ENCODE results near the gene ADAMTS2. TPM values are rescaled to one million over a fixed set of nuclear protein-coding genes. Genes with fewer than 3 reads are reported as not detected.

Gene ADAMTS2
- polyA plus RNA-seq, 3 donors = 0.74 to 2.3 TPM; not detected in 1

DNA sequence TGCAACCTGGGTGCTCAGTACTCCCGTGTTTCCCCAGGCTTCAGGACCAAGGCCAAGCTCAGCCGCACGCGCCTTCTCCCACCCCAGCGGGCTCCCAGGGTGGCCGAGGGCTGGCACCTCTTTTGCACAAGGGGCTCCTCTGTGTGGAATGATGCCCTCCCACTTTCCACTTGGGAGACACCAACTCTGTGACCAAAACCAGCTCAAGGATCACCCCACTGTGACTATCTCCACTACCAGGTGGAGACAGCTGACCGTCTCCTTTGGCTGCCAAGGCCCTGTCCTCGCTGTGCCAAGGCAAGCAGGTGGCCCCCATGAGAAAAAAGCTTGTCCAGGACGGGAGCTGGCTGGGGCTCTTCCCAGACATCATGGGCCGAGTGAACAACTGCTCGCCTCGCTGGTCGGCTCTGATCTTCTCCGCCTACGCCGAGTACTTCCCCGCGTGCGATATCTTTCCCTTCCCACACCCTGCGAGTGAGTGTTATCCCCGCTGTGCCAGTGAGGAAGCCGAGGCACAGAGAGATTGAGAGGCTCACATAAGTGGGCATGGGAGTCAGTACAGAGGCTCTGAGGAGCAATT, 152.3 kb downstream of the ADAMTS2 start:
- no peaks in the 10 kb centered on the region for H3K4me1 Mint-ChIP-seq
- no peak for DNase-seq
- no peaks in the 10 kb centered on the region for H3K4me1 ChIP-seq (ENCODE audit: control insufficient read depth in 1 of 2, insufficient read depth in 2 of 2, low read length in 2 of 2)
- H3K4me3 Mint-ChIP-seq = no peak overlapping the region
- H3K27me3 ChIP-seq (ENCODE audit: control insufficient read depth in 2 of 2, insufficient read depth in 2 of 2, low read length in 2 of 2) = no peaks in the 10 kb centered on the region
- no peak overlapping the region for H3K4me3 ChIP-seq (replicated peaks in 1 of 3; ENCODE audit: low read depth in 2 of 3, low read length in 3 of 3)
- no peaks in the 10 kb centered on the region for H3K9me3 ChIP-seq (replicated peaks in 1 of 2; ENCODE audit: control insufficient read depth in 1 of 2, insufficient read depth in 1 of 2, low read length in 2 of 2)
- H2AFZ ChIP-seq (ENCODE audit: insufficient read depth, low read depth, low read length, poor library complexity, severe bottlenecking) = no peak overlapping the region
- WGBS (ENCODE audit: insufficient coverage) = 90% methylated on average over 18 of the region's 22 CpGs
- H4K20me1 ChIP-seq (ENCODE audit: insufficient read depth, low read length) = no peaks in the 10 kb centered on the region
- TF ChIP-seq, protein P1, sequence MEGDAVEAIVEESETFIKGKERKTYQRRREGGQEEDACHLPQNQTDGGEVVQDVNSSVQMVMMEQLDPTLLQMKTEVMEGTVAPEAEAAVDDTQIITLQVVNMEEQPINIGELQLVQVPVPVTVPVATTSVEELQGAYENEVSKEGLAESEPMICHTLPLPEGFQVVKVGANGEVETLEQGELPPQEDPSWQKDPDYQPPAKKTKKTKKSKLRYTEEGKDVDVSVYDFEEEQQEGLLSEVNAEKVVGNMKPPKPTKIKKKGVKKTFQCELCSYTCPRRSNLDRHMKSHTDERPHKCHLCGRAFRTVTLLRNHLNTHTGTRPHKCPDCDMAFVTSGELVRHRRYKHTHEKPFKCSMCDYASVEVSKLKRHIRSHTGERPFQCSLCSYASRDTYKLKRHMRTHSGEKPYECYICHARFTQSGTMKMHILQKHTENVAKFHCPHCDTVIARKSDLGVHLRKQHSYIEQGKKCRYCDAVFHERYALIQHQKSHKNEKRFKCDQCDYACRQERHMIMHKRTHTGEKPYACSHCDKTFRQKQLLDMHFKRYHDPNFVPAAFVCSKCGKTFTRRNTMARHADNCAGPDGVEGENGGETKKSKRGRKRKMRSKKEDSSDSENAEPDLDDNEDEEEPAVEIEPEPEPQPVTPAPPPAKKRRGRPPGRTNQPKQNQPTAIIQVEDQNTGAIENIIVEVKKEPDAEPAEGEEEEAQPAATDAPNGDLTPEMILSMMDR (IDR thresholded peaks at IDR 0.05) = no peak
- H3K79me2 ChIP-seq (ENCODE audit: insufficient read depth, low read length) = no peaks in the 10 kb centered on the region
- no peaks in the 10 kb centered on the region for H3K9me3 Mint-ChIP-seq
- H3K36me3 ChIP-seq (replicated peaks in 1 of 2; ENCODE audit: control insufficient read depth in 1 of 2, insufficient read depth in 2 of 2, low read length in 2 of 2) = no peaks in the 10 kb centered on the region
- H3K4me2 ChIP-seq (replicated peaks; ENCODE audit: extremely low read depth, low read length, poor library complexity, severe bottlenecking) = no peak overlapping the region
- no peaks in the 10 kb centered on the region for H3K36me3 Mint-ChIP-seq
- H3K27ac Mint-ChIP-seq = no peak overlapping the region
- intact Hi-C loops (cut with micrococcal nuclease) = no loop called here
- no peak overlapping the region for H3K27ac ChIP-seq (ENCODE audit: low read depth in 1 of 2, low read length in 2 of 2)
- no peak overlapping the region for H3K9ac ChIP-seq (ENCODE audit: insufficient read depth, low read length, poor library complexity, severe bottlenecking)
- peaks cover 2 to 7% (median 3%) of the 10 kb centered on the region in 3 donors for H3K27me3 Mint-ChIP-seq (ENCODE audit: low read depth in 3 of 3)

DNA sequence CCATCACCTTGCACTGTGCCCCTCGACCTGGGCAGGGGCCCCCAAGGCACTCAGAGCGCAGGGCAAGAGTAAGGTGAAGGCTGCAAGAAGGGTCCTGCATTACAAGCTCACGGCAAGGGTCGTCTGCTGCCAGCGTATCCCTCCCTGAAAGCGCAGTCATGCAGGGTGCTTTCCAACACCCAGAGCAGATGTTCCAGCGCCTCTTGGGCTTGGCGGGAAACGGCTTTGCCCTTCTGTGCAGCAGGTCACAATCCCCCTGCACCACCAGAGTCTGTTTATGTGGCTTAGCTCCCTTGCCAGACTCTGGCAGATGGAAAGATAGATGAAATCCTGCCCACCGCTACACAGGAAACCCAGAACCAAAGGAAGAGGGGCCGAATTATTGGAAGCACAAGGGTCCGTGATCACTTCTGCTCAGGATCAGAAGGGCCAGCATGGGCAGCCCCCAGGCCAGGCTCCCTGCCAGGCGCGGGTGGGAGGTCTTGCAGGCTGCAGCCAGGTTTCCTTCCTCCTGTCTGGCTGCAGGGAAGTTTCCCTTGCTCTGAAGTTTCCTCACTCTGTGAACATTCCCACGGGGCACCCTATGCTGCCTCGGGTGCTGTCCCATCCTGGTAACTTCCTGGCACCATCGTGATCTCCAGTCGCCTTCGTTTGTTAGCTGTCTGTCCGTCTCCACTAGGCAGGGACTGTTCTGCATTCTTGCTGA, 152.9 kb downstream of the ADAMTS2 start:
- Histone ChIP-seq H3K36me3 (replicated peaks in 1 of 2; ENCODE audit: control insufficient read depth in 1 of 2, insufficient read depth in 2 of 2, low read length in 2 of 2) (no peaks in the 10 kb centered on the region), H3K27me3 (ENCODE audit: control insufficient read depth in 2 of 2, insufficient read depth in 2 of 2, low read length in 2 of 2) (no peaks in the 10 kb centered on the region), H3K79me2 (ENCODE audit: insufficient read depth, low read length) (no peaks in the 10 kb centered on the region), H3K27ac (ENCODE audit: low read depth in 1 of 2, low read length in 2 of 2) (no peak overlapping the region), H3K4me1 (ENCODE audit: control insufficient read depth in 1 of 2, insufficient read depth in 2 of 2, low read length in 2 of 2) (no peaks in the 10 kb centered on the region), H3K9me3 (replicated peaks in 1 of 2; ENCODE audit: control insufficient read depth in 1 of 2, insufficient read depth in 1 of 2, low read length in 2 of 2) (no peaks in the 10 kb centered on the region), H4K20me1 (ENCODE audit: insufficient read depth, low read length) (no peaks in the 10 kb centered on the region), H2AFZ (ENCODE audit: insufficient read depth, low read depth, low read length, poor library complexity, severe bottlenecking) (no peak overlapping the region), H3K9ac (ENCODE audit: insufficient read depth, low read length, poor library complexity, severe bottlenecking) (no peak overlapping the region), H3K4me3 (replicated peaks in 1 of 3; ENCODE audit: low read depth in 2 of 3, low read length in 3 of 3) (no peak overlapping the region), H3K4me2 (replicated peaks; ENCODE audit: extremely low read depth, low read length, poor library complexity, severe bottlenecking) (no peak overlapping the region)
- TF ChIP-seq, protein P1 (IDR thresholded peaks at IDR 0.05) = no peak
- Mint-ChIP-seq H3K4me3 (no peak overlapping the region), H3K36me3 (no peaks in the 10 kb centered on the region), H3K4me1 (no peaks in the 10 kb centered on the region), H3K27ac (no peak overlapping the region), H3K27me3 (ENCODE audit: low read depth in 3 of 3) (peaks cover 2 to 7% (median 3%) of the 10 kb centered on the region in 3 donors), H3K9me3 (no peaks in the 10 kb centered on the region)
- 31% methylated on average over 18 of the region's 20 CpGs for WGBS (ENCODE audit: insufficient coverage)
- no peak for DNase-seq
- intact Hi-C loops (cut with micrococcal nuclease) = no loop called here
